Measurements from ENCODE around the gene STIP1.

STIP1 gene

GRCh38 chr11:64165842-64166635, 19.9 kb upstream of the STIP1 start, which contains the start of gene MACROD1:
Gene MACROD1 (minus strand): TSS chr11:64166113. CDS start chr11:64165994, 119 bp downstream.
- H3K9me3 ChIP-seq (ENCODE audit: low read length): no peaks in the 10 kb centered on the region
- peak within 1 kb of the TSS; percentile 67 for H3K4me3 ChIP-seq (ENCODE audit: low read depth, low read length, poor library complexity, severe bottlenecking)
- peak within 1 kb of the TSS; percentile 62 for H3K9ac ChIP-seq (ENCODE audit: low read length)
- H3K27ac ChIP-seq (ENCODE audit: low read depth, low read length, poor library complexity, severe bottlenecking): no peak within 1 kb of the TSS
- H3K9me2 ChIP-seq (ENCODE audit: low read depth, low read length): no peaks in the 10 kb centered on the region
- H3F3A ChIP-seq (ENCODE audit: insufficient read depth, low read length): no peaks in the 10 kb centered on the region
- no peaks in the 10 kb centered on the region for H4K20me1 ChIP-seq (ENCODE audit: insufficient read depth, low read length)
- TF ChIP-seq EZH2 (IDR thresholded peaks at IDR 0.05; ENCODE audit: borderline replicate concordance, low read length) (no peak), CTCF (IDR thresholded peaks at IDR 0.05; ENCODE audit: low read length) (no peak)
- no peaks in the 10 kb centered on the region for H3K36me3 ChIP-seq (ENCODE audit: insufficient read depth, low read length)
- H2AFZ ChIP-seq (ENCODE audit: low read length): no peak within 1 kb of the TSS
- no peaks in the 10 kb centered on the region for H3K79me2 ChIP-seq (ENCODE audit: insufficient read depth, low read length)
- peaks cover 19% of the 10 kb centered on the region for H3K4me1 ChIP-seq (ENCODE audit: insufficient read depth, low read length, severe bottlenecking)
- H3K4me2 ChIP-seq (ENCODE audit: low read length): peak within 1 kb of the TSS; percentile 81
- peaks cover 16% of the 10 kb centered on the region; the same call in 1 of the 2 replicates for H3K27me3 ChIP-seq (ENCODE audit: insufficient read depth, low read length)

- TF ChIP-seq CTCF (IDR thresholded peaks at IDR 0.05; ENCODE audit: low read length) (no peak), EZH2 (IDR thresholded peaks at IDR 0.05; ENCODE audit: borderline replicate concordance, low read length) (no peak)
- H4K20me1 ChIP-seq (ENCODE audit: insufficient read depth, low read length): no peaks in the 10 kb centered on the region
- no peak overlapping the region for H3K27ac ChIP-seq (ENCODE audit: low read depth, low read length, poor library complexity, severe bottlenecking)
- no peak overlapping the region for H2AFZ ChIP-seq (ENCODE audit: low read length)
- no peaks in the 10 kb centered on the region for H3K9me2 ChIP-seq (ENCODE audit: low read depth, low read length)
- no peak overlapping the region for H3K4me2 ChIP-seq (ENCODE audit: low read length)
- peaks cover 5% of the 10 kb centered on the region; the same call in 1 of the 2 replicates for H3K9me3 ChIP-seq (ENCODE audit: low read length)
- no peaks in the 10 kb centered on the region for H3F3A ChIP-seq (ENCODE audit: insufficient read depth, low read length)
- H3K9ac ChIP-seq (ENCODE audit: low read length): no peak overlapping the region
- no peaks in the 10 kb centered on the region for H3K79me2 ChIP-seq (ENCODE audit: insufficient read depth, low read length)
- peaks cover 13% of the 10 kb centered on the region for H3K4me1 ChIP-seq (ENCODE audit: insufficient read depth, low read length, severe bottlenecking)
- H3K27me3 ChIP-seq (ENCODE audit: insufficient read depth, low read length): no peaks in the 10 kb centered on the region
- H3K4me3 ChIP-seq (ENCODE audit: low read depth, low read length, poor library complexity, severe bottlenecking): no peak overlapping the region
- no peaks in the 10 kb centered on the region for H3K36me3 ChIP-seq (ENCODE audit: insufficient read depth, low read length)
Measured at GRCh38 chr11:64170419-64170818, 15.6 kb upstream of the STIP1 start.

DNA sequence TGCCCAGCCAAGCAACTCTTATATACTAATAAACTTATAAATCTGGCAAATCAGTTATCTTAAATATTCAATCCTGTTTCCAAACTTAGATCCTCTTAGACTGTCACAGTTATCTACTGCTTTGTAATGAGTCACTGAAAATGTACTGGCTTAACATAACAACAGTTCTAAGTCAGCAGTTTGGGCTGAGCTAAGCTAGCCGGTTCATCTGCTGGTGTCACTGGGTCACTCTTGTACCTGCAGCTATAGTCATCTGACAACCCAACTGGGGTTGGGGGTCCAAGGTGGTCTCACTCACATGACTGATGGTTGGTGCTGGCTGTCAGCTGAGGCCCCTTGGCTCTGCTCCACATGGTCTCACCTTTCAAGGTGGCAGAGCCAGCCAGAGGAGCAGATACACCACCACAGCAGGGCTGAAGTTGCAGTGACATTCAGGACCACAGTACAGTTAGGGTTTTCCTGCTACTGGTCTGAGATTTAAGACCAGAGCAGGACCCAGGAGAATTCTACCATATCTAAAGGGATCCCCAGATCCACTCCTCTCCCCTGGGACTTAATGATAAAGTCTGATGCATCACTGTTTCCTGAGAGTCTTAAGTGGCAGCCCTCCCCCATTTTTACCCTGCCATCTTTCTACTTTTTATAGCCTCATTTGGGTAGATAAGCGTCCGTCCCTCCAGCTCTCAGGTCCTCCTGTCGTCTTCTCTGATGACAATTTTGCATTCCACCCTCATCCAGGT, 12.2 kb upstream of the STIP1 start:
- H4K20me1 ChIP-seq (ENCODE audit: insufficient read depth, low read length): no peaks in the 10 kb centered on the region
- no peak overlapping the region for H3K4me2 ChIP-seq (ENCODE audit: low read length)
- TF ChIP-seq CTCF (IDR thresholded peaks at IDR 0.05; ENCODE audit: low read length) (no peak), EZH2 (IDR thresholded peaks at IDR 0.05; ENCODE audit: borderline replicate concordance, low read length) (no peak)
- H3K4me3 ChIP-seq (ENCODE audit: low read depth, low read length, poor library complexity, severe bottlenecking): no peak overlapping the region
- no peaks in the 10 kb centered on the region for H3K79me2 ChIP-seq (ENCODE audit: insufficient read depth, low read length)
- H3K27me3 ChIP-seq (ENCODE audit: insufficient read depth, low read length): no peaks in the 10 kb centered on the region
- H3K9me3 ChIP-seq (ENCODE audit: low read length): peaks cover 5% of the 10 kb centered on the region; the same call in 1 of the 2 replicates
- H3F3A ChIP-seq (ENCODE audit: insufficient read depth, low read length): no peaks in the 10 kb centered on the region
- H3K27ac ChIP-seq (ENCODE audit: low read depth, low read length, poor library complexity, severe bottlenecking): no peak overlapping the region
- H2AFZ ChIP-seq (ENCODE audit: low read length): no peak overlapping the region
- H3K4me1 ChIP-seq (ENCODE audit: insufficient read depth, low read length, severe bottlenecking): no peaks in the 10 kb centered on the region
- no peaks in the 10 kb centered on the region for H3K9me2 ChIP-seq (ENCODE audit: low read depth, low read length)
- H3K9ac ChIP-seq (ENCODE audit: low read length): no peak overlapping the region
- no peaks in the 10 kb centered on the region for H3K36me3 ChIP-seq (ENCODE audit: insufficient read depth, low read length)

Measured in OCI-LY1 (cell line).